Measurements from ENCODE around the gene ZNF516. TPM values are rescaled to one million over a fixed set of nuclear protein-coding genes. Genes with fewer than 3 reads are reported as not detected.

The ZNF516 gene
- polyA plus RNA-seq, 1 experiment: 11.3 TPM

DNA sequence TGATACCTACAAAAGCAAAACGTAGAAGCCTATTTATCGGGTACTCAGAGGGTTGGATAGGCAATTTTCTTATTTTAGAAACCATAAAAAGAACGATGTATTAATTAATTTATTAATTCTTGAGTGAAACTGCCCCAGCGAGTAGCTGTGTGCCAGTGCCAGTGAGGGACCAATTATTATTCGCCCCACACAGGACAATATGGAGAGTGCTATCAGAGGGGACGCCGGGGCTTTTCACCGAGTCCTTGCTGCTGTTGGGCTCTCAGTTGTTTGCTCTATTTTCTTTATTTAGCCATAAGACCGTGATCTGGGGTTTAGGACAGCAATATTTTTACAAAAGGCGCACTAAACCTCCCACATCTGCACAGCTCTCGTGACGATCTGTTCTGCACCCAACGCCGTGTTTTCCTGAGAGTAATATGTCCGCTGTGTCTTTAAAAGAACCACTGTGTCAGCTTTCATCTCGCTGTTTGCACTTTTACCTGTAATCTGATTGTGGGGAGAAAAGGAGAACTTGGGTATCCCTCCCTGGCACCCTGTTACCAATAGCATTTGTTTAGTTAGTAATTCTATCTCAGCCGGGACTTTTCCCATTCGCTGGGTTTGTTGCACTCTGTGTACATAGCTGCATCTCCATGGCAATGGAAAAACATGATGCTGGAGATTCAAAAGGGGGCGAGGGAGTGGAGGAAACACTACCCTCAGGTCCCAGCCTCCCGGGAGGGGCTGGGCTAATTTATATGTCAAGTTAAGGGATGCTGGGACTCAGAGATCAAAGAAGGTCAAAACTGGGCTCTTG lies 30.1 kb upstream of the ZNF516 start:
- POLR2A ChIA-PET: no interaction called here
- CTCF ChIA-PET: interaction anchor here (0.7 kb wide), 1 partner anchor 43 kb away, joined by 3 read pairs; no protein-coding TSS in a partner anchor
- Histone ChIP-seq H3K36me3 (ENCODE audit: control insufficient read depth, insufficient read depth, low read length) (no peaks in the 10 kb centered on the region), H3K4me3 (ENCODE audit: low read depth, low read length) (peak overlapping the region; percentile 48), H3K27me3 (ENCODE audit: control insufficient read depth, insufficient read depth, low read length) (no peaks in the 10 kb centered on the region)
- no peak for DNase-seq (ENCODE audit: low read depth)
- TF ChIP-seq, protein P1, sequence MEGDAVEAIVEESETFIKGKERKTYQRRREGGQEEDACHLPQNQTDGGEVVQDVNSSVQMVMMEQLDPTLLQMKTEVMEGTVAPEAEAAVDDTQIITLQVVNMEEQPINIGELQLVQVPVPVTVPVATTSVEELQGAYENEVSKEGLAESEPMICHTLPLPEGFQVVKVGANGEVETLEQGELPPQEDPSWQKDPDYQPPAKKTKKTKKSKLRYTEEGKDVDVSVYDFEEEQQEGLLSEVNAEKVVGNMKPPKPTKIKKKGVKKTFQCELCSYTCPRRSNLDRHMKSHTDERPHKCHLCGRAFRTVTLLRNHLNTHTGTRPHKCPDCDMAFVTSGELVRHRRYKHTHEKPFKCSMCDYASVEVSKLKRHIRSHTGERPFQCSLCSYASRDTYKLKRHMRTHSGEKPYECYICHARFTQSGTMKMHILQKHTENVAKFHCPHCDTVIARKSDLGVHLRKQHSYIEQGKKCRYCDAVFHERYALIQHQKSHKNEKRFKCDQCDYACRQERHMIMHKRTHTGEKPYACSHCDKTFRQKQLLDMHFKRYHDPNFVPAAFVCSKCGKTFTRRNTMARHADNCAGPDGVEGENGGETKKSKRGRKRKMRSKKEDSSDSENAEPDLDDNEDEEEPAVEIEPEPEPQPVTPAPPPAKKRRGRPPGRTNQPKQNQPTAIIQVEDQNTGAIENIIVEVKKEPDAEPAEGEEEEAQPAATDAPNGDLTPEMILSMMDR (IDR thresholded peaks at IDR 0.05; ENCODE audit: insufficient read depth, low read depth, low read length): no peak

DNA sequence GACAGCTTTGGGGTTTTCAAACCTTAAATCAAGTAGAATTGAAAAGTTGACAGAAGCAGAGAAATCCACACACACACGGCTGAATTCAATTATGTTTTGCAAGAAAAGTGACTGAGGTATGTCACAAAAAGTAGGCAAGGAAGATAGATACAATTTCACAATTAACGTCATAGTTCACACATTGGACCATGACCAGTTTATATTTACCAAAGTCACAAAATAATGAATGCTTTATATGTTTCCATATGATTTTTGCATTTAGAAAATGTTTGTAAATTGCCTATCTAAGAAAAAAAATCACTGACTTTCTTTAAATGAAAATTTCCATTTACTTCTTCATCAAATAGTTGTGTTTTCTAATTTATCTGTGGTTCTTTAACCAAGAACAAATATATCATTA lies 29.4 kb upstream of the ZNF516 start:
- Histone ChIP-seq H3K4me3 (ENCODE audit: low read depth, low read length) (no peak overlapping the region), H3K27me3 (ENCODE audit: control insufficient read depth, insufficient read depth, low read length) (no peaks in the 10 kb centered on the region), H3K36me3 (ENCODE audit: control insufficient read depth, insufficient read depth, low read length) (no peaks in the 10 kb centered on the region)
- TF ChIP-seq, protein P1 (IDR thresholded peaks at IDR 0.05; ENCODE audit: insufficient read depth, low read depth, low read length): no peak
- ChIA-PET CTCF (no interaction called here), POLR2A (no interaction called here)
- DNase-seq (ENCODE audit: low read depth): no peak

DNA sequence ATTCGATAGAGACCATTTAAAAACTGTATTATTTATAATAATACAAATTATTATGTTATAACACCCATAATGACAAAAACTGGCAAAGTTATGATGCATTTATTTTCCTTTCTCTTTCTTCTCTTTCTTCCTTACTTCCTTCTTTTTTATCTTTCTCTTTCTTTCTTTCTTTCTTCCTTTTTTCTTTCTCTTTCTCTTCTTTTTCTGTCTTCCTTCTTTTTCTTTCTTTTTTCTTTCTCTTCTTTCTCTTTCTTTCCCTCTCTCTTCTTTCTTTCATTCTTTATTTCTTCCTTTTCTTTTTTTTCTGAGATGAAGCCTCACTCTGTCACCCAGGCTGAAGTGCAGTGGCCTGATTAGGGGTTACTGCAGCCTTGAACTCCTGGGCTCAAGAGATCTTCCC lies 27.5 kb upstream of the ZNF516 start:
- POLR2A ChIA-PET: no interaction called here
- CTCF ChIA-PET: interaction anchor here (0.9 to 1.0 kb wide), 2 partner anchors 67 to 187 kb away, joined by 4 read pairs; no protein-coding TSS in a partner anchor
- no peaks in the 10 kb centered on the region for H3K27me3 ChIP-seq (ENCODE audit: control insufficient read depth, insufficient read depth, low read length)
- no peak for DNase-seq (ENCODE audit: low read depth)
- H3K4me3 ChIP-seq (ENCODE audit: low read depth, low read length): no peak overlapping the region
- no peaks in the 10 kb centered on the region for H3K36me3 ChIP-seq (ENCODE audit: control insufficient read depth, insufficient read depth, low read length)
- TF ChIP-seq, protein P1 (IDR thresholded peaks at IDR 0.05; ENCODE audit: insufficient read depth, low read depth, low read length): no peak

GRCh38 chr18:76522122-76522503 lies 27.1 kb upstream of the ZNF516 start:
- TF ChIP-seq, protein P1 (IDR thresholded peaks at IDR 0.05; ENCODE audit: insufficient read depth, low read depth, low read length): no peak
- Histone ChIP-seq H3K27me3 (ENCODE audit: control insufficient read depth, insufficient read depth, low read length) (no peaks in the 10 kb centered on the region), H3K4me3 (ENCODE audit: low read depth, low read length) (no peak overlapping the region), H3K36me3 (ENCODE audit: control insufficient read depth, insufficient read depth, low read length) (no peaks in the 10 kb centered on the region)
- POLR2A ChIA-PET: no interaction called here
- DNase-seq (ENCODE audit: low read depth): no peak
- CTCF ChIA-PET: no interaction called here

GRCh38 chr18:76521417-76522121 lies 26.5 kb upstream of the ZNF516 start:
- Histone ChIP-seq H3K27me3 (ENCODE audit: control insufficient read depth, insufficient read depth, low read length) (no peaks in the 10 kb centered on the region), H3K36me3 (ENCODE audit: control insufficient read depth, insufficient read depth, low read length) (no peaks in the 10 kb centered on the region), H3K4me3 (ENCODE audit: low read depth, low read length) (no peak overlapping the region)
- CTCF ChIA-PET: interaction anchor here (1.6 kb wide), 1 partner anchor 136 kb away, joined by 4 read pairs; no protein-coding TSS in a partner anchor
- POLR2A ChIA-PET: no interaction called here
- TF ChIP-seq, protein P1 (IDR thresholded peaks at IDR 0.05; ENCODE audit: insufficient read depth, low read depth, low read length): no peak
- DNase-seq (ENCODE audit: low read depth): no peak

All from BJ (cell line).